GM19468 (cell line): Measurements from ENCODE around the gene AGFG2.
A peak's percentile ranks its signal among the peaks of the same experiment; 100 is the strongest.
"Not testable (repeated sequence)": the region's sequence is repeated elsewhere in the genome, so short reads cannot be mapped to it uniquely, and the experiment has no call there.

Experiments
- ATAC-seq: cut with Tn5 transposase; IDR thresholded peaks from one replicate; pipeline ENCODE4 v1.9.1; 2021; ENCODE audit warnings: mild to moderate bottlenecking, moderate library complexity, moderate number of reproducible peaks; ENCODE audit not compliant: unreplicated experiment; ENCODE audit errors: extremely low read depth

The AGFG2 gene, protein sequence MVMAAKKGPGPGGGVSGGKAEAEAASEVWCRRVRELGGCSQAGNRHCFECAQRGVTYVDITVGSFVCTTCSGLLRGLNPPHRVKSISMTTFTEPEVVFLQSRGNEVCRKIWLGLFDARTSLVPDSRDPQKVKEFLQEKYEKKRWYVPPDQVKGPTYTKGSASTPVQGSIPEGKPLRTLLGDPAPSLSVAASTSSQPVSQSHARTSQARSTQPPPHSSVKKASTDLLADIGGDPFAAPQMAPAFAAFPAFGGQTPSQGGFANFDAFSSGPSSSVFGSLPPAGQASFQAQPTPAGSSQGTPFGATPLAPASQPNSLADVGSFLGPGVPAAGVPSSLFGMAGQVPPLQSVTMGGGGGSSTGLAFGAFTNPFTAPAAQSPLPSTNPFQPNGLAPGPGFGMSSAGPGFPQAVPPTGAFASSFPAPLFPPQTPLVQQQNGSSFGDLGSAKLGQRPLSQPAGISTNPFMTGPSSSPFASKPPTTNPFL

GRCh38 chr7:100538654-100539435 lies at the start of gene AGFG2:
Gene AGFG2 (plus strand): TSS chr7:100539203. CDS start chr7:100539347, 144 bp downstream.
- peak; percentile 92 for ATAC-seq

GRCh38 chr7:100489824-100490223 lies 49.2 kb upstream of the AGFG2 start:
- no peak for ATAC-seq

DNA sequence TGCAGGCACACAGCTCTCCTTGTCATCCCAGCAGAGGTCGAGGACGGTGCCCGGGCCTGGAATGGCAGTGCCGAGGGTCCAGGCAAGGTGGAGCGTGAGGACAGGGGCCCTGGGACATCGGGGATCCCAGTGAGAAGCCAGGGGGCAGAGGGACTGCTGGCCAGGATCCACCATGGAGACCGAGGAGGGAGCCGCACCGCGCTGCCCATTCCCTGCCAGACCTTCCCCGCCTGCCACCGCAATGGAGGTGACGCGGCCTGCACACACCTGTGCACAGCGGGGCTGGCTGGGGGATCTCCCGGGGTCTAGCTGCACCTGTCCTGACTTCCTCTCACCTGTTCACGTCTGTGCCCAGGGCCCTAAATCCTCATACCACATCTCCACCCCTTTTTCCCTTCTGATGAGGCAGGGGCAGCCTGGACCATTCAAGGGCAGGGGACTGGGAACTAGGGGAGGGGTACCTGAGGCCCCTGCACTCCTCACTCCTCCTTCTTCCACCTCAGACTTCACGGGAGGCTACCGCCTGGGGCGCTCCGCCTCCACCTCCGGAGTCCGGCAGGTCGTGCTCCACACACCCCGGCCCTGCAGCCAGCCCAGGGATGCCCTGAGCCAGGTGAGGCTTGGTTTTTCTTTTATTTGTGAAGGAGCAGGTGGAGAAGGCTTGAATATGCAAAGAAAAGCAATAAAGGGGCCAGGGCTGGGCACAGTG lies 48.4 kb upstream of the AGFG2 start:
- ATAC-seq = no peak

DNA sequence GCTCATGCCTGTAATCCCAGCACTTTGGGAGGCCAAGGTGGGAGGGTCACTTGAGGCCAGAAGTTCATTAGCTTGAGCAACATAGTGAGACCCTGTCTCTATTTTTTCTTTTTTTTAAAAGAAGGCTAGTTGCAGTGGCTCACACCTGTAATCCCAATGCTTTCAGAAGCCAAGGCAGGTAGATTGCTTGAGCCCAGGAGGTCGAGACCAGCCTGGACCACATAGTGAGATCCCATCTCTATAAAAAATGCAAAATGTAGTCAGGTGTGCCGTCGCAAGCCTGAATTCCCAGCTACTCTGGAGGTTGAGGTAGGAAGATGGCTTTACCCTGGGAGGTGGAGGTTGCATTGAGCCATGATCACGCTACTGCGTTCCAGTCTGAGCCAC lies 47.8 kb upstream of the AGFG2 start:
- ATAC-seq = no peak

DNA sequence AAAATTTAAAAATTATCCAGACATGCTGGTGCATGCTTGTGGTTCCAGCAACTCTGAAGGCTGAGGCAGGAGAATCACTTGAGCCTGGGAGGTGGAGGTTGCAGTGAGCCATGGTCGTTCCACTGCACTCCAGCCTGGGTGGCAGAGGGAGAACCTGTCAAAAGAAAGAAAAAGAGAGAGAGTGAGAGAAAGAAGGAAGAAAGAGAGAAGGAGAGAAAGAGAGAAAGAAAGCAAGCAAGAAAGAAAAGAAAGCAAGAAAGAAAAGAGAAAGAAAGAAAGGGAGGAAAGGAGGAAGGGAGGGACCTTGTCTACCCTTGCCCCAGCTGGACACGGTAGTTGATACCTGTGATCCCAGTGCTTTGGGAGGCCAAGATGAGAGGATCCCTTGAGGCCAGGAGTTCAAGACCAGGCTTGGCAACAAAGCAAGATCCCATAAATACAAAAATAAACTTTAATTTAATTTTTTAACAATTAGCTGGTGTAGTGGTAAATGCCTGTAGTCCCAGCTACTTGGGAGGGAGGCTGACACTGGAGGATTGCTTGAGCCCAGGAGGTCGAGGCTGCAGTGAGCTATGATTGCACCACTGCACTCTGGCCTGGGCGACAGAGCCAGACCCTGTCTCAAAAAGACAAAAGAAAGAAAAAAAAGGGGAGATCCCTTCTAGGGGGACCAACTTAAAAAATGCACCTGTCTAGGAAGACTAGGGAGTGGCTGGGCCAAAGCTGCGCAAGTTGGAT lies 46.1 kb upstream of the AGFG2 start:
- ATAC-seq = no peak

DNA sequence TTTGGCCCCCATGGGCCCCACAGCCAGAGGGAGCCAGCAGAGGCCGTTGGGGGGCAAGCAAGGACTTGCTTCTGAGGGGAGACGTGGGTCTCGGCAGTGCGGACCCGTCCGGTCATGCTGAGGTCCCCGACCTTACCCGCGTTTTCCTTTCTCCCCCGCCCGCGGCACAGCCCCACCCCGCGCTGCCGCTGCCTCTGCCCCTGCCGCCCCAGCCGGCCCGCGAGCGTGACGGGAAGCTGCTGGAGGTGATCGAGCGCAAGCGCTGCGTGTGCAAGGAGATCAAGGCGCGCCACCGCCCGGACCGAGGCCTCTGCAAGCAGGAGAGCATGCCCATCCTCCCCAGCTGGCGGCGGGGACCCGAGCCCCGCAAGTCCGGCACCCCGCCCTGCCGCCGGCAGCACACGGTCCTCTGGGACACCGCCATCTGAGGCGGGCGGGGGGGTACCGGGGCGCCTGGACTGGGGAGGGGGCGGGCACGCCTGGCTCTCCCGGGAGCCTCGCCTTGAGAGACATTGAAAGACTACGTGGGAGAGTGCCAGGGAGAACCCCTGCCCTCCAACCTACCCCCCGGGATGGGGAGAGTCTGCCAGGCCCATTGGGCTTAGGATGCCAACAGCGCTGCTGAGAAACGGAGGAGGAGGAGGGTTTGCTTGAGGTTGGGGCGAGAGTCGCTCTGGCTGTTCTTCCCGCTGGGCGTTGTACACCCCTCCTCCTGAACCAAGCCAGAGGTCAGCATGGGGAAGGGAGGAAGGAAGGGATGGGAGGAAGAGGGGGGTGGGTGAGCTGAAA lies 45.3 kb upstream of the AGFG2 start:
- no peak for ATAC-seq

- no peak for ATAC-seq
Measured at GRCh38 chr7:100496509-100496908, 42.5 kb upstream of the AGFG2 start.

- not testable (repeated sequence) for ATAC-seq
Measured at GRCh38 chr7:100500743-100501142, 38.3 kb upstream of the AGFG2 start.

DNA sequence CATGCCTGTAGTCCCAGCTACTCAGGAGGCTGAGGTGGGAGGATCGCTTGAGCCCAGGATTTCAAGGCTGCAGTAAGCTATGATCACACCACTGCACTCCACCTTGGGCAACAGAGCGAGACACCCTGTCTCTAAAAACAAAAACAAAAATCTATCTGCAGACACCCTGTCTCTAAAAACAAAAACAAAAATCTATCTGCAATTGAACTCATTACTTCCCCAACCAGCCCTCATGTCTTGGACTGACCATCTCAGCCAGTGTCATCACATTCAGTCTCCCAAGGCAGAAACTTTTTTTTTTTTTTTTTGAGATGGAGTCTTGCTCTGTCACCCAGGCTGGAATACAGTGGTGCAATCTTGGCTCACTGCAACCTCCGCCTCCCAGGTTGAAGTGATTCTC lies 35.0 kb upstream of the AGFG2 start:
- not testable (repeated sequence) for ATAC-seq

GRCh38 chr7:100504887-100505611 lies 34.0 kb upstream of the AGFG2 start:
- no peak for ATAC-seq

DNA sequence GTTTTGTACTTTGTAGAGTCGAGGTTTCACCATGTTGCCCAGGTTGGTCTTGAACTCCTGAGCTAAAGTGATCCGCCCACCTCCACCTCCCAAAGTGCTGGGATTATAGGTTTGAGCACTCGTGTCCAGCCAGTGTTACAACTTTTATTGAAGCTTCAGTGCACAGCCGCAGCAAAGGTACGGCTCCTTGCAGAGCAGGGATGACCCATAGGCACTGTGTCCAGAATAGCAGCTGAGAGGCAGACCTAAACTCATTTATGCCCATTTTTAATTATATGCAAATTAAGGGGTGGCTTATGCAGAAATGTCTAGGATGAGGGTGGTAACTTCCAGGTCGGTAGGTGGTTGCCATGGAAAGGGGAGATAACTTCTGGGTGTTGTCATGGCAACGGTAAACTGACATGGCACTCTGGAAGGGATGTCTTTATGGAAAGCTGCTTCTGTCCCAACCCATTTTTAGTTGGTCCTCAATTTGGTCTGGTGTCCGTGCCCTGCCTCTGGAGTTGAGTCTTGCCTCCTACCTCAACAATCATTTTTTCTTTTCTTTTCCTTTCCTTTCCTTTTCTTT lies 32.6 kb upstream of the AGFG2 start:
- ATAC-seq = no peak

DNA sequence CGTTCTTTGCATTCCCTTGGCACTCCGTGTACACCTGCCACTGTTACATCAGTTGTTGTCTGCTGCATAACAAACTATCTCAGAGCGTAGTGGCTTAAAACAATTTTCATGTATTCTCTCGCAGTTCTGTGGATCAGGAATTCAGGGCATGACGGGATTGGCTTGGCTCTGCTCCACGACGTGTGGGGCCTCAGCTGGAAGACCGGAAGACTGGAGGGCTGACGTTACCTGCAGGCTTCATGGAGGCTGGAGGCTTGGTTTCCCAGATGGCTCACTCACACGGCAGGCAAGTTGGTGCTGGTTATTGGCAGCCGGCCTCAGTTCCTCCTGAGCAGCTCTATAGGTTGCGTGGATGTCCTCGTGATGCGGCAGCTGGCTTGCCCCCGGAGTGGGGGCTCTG lies 29.8 kb upstream of the AGFG2 start:
- no peak for ATAC-seq

DNA sequence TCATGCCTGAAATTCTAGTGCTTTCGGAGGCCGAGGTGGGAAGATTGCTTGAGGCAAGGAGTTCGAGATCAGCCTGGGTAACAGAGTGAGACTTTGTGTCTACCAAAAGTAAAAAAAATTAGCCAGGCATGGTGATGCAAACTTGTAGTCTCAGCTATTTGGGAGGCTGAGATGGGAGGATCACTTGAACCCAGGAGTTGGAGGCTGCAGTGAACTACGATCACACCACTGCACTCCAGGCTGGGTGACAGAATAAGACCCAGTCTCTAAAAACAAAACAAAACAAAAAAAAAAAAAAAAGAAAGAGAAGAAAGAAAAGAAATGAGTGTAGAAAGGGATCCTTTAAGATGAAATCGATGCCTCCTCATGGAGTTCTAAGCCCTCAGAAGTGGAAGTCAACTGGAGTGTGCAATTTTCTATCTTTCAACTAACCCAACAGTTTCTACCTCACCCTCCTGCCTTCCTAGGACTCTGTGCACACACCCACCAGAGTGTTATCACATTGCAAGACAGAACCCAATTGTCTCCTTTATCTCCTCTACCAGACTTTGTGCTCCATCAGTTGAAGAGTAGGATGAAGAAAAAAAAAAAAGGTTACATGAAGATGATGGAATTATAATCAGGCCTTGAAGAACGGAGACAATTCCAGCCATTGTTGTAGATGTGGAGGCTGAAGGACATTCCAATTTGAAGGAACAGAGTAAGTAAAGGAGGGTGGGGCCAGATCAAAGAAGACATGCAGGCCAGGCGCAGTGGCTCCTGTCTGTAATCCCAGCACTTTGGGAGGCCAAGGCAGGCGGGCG lies 28.4 kb upstream of the AGFG2 start:
- no peak for ATAC-seq

DNA sequence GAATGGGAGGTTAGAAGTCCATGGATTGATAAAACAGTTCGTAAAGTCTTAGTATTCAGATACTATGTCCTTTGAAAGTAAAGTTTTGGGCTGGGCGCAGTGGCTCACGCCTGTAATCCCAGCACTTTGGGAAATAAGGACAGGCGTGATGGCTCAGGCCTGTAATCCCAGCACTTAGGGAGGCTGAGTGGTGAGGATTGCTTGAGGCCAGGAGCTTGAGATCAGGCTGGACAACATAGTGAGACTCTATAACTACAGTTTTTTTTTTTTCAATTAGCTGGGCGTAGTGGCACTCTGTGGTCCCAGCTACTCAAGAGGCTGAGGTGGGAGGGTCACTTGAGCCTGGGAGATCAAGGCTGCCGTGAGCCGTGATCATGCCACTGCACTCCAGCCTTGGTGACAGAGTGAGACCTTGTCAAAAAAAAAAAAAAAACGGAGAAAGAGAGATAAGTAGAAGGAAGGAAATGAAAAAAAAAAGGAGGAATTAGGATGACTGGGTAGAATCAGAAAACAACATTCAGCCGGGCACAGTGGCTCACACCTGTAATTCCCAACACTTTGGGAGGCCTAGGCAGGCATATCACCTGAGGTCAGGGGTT lies 25.7 kb upstream of the AGFG2 start:
- ATAC-seq = no peak

- ATAC-seq = no peak
Measured at GRCh38 chr7:100515072-100515532, 23.9 kb upstream of the AGFG2 start.

GRCh38 chr7:100516135-100516812 lies 22.7 kb upstream of the AGFG2 start:
- no peak for ATAC-seq
